Measurements from ENCODE around the gene CASP8. TPM values are rescaled to one million over a fixed set of nuclear protein-coding genes. Genes with fewer than 3 reads are reported as not detected.
"Not testable (repeated sequence)": the region's sequence is repeated elsewhere in the genome, so short reads cannot be mapped to it uniquely, and the experiment has no call there.

Gene CASP8
- total RNA-seq, 1 experiment from 2014 or later, result 28.4 TPM

- CTCF ChIA-PET, result interaction anchor here (0.6 kb wide), 1 partner anchor 222 kb away, joined by 4 read pairs; no protein-coding TSS in a partner anchor
- no TSS peak for BruUV-seq (replicated peaks)
- intact Hi-C loops (cut with micrococcal nuclease; ENCODE audit: unreplicated experiment), result no loop called here
- H3K9me3 ChIP-seq (ENCODE audit: low read depth, low read length, poor library complexity, severe bottlenecking), result no peaks in the 10 kb centered on the region
- H3K4me1 ChIP-seq (ENCODE audit: insufficient read depth, low read length, poor library complexity, severe bottlenecking), result no peaks in the 10 kb centered on the region
- no peaks in the 10 kb centered on the region for H3K27me3 ChIP-seq (replicated peaks; ENCODE audit: insufficient read depth, low read depth, low read length, poor library complexity)
- no peaks in the 10 kb centered on the region for H3K36me3 ChIP-seq (ENCODE audit: insufficient read depth, low read length, poor library complexity, severe bottlenecking)
- TF ChIP-seq EZH2 (IDR thresholded peaks at IDR 0.05; ENCODE audit: borderline replicate concordance, low read depth, low read length, poor library complexity, severe bottlenecking), result no peak
- TF ChIP-seq, protein P1, sequence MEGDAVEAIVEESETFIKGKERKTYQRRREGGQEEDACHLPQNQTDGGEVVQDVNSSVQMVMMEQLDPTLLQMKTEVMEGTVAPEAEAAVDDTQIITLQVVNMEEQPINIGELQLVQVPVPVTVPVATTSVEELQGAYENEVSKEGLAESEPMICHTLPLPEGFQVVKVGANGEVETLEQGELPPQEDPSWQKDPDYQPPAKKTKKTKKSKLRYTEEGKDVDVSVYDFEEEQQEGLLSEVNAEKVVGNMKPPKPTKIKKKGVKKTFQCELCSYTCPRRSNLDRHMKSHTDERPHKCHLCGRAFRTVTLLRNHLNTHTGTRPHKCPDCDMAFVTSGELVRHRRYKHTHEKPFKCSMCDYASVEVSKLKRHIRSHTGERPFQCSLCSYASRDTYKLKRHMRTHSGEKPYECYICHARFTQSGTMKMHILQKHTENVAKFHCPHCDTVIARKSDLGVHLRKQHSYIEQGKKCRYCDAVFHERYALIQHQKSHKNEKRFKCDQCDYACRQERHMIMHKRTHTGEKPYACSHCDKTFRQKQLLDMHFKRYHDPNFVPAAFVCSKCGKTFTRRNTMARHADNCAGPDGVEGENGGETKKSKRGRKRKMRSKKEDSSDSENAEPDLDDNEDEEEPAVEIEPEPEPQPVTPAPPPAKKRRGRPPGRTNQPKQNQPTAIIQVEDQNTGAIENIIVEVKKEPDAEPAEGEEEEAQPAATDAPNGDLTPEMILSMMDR (conservative IDR thresholded peaks at IDR 0.05; ENCODE audit: low read depth, low read length), result no peak
- no peak overlapping the region for H3K4me3 ChIP-seq (ENCODE audit: low read depth, low read length, poor library complexity, severe bottlenecking)
- H3K27ac ChIP-seq (ENCODE audit: low read depth, low read length, poor library complexity, severe bottlenecking), result no peak overlapping the region
- no peak for DNase-seq (ENCODE audit: low spot score)
- POLR2A ChIA-PET (ENCODE audit: low non-redundant PET), result no interaction called here
Measured at GRCh38 chr2:201298462-201299052, 38.2 kb downstream of the CASP8 start.

- CTCF ChIA-PET; H3K36me3 ChIP-seq (ENCODE audit: insufficient read depth, low read length, poor library complexity, severe bottlenecking); BruUV-seq (replicated peaks); H3K27me3 ChIP-seq (replicated peaks; ENCODE audit: insufficient read depth, low read depth, low read length, poor library complexity); DNase-seq (ENCODE audit: low spot score); H3K27ac ChIP-seq (ENCODE audit: low read depth, low read length, poor library complexity, severe bottlenecking); intact Hi-C loops (cut with micrococcal nuclease; ENCODE audit: unreplicated experiment); H3K4me1 ChIP-seq (ENCODE audit: insufficient read depth, low read length, poor library complexity, severe bottlenecking); H3K9me3 ChIP-seq (ENCODE audit: low read depth, low read length, poor library complexity, severe bottlenecking); POLR2A ChIA-PET (ENCODE audit: low non-redundant PET); H3K4me3 ChIP-seq (ENCODE audit: low read depth, low read length, poor library complexity, severe bottlenecking): not testable (repeated sequence)
Measured at GRCh38 chr2:201299929-201300328, 39.6 kb downstream of the CASP8 start.

GRCh38 chr2:201307876-201308275, 47.5 kb downstream of the CASP8 start:
- Histone ChIP-seq H3K27ac (ENCODE audit: low read depth, low read length, poor library complexity, severe bottlenecking) (no peak overlapping the region), H3K4me1 (ENCODE audit: insufficient read depth, low read length, poor library complexity, severe bottlenecking) (no peaks in the 10 kb centered on the region), H3K36me3 (ENCODE audit: insufficient read depth, low read length, poor library complexity, severe bottlenecking) (no peaks in the 10 kb centered on the region), H3K27me3 (replicated peaks; ENCODE audit: insufficient read depth, low read depth, low read length, poor library complexity) (no peaks in the 10 kb centered on the region), H3K4me3 (ENCODE audit: low read depth, low read length, poor library complexity, severe bottlenecking) (no peak overlapping the region), H3K9me3 (ENCODE audit: low read depth, low read length, poor library complexity, severe bottlenecking) (no peaks in the 10 kb centered on the region)
- POLR2A ChIA-PET (ENCODE audit: low non-redundant PET), result no interaction called here
- CTCF ChIA-PET, result no interaction called here
- BruUV-seq (replicated peaks), result no TSS peak
- TF ChIP-seq, protein P1 (conservative IDR thresholded peaks at IDR 0.05; ENCODE audit: low read depth, low read length), result no peak
- no peak for TF ChIP-seq EZH2 (IDR thresholded peaks at IDR 0.05; ENCODE audit: borderline replicate concordance, low read depth, low read length, poor library complexity, severe bottlenecking)
- intact Hi-C loops (cut with micrococcal nuclease; ENCODE audit: unreplicated experiment), result no loop called here
- DNase-seq (ENCODE audit: low spot score), result no peak

DNA sequence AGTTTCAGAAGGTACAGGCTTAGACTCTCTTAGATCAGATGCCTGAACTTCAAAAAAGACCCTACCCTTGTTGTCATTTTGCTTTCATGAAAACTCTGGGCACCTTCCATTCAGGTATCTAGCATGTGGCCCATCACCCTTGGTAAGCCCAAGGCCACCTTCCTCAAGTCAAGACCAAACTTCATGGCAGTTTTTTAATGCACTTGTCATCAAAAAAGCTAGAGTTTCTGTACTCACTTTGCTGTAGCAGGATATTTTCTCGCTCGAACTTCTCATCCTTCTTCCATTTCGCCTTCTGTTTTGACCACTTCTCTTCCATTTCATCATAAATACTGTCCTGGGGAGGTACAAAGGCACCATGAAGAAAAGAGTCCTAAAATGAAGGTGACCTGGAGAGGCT, 48.6 kb downstream of the CASP8 start:
- CTCF ChIA-PET, result no interaction called here

More for the DNA sequence above, 48.6 kb downstream of the CASP8 start:
- Histone ChIP-seq H3K4me1 (ENCODE audit: insufficient read depth, low read length, poor library complexity, severe bottlenecking) (no peaks in the 10 kb centered on the region), H3K36me3 (ENCODE audit: insufficient read depth, low read length, poor library complexity, severe bottlenecking) (no peaks in the 10 kb centered on the region), H3K4me3 (ENCODE audit: low read depth, low read length, poor library complexity, severe bottlenecking) (no peak overlapping the region), H3K9me3 (ENCODE audit: low read depth, low read length, poor library complexity, severe bottlenecking) (no peaks in the 10 kb centered on the region), H3K27ac (ENCODE audit: low read depth, low read length, poor library complexity, severe bottlenecking) (no peak overlapping the region), H3K27me3 (replicated peaks; ENCODE audit: insufficient read depth, low read depth, low read length, poor library complexity) (no peaks in the 10 kb centered on the region)
- DNase-seq (ENCODE audit: low spot score), result no peak
- TF ChIP-seq, protein P1 (conservative IDR thresholded peaks at IDR 0.05; ENCODE audit: low read depth, low read length), result no peak
- TF ChIP-seq EZH2 (IDR thresholded peaks at IDR 0.05; ENCODE audit: borderline replicate concordance, low read depth, low read length, poor library complexity, severe bottlenecking), result no peak
- POLR2A ChIA-PET (ENCODE audit: low non-redundant PET), result no interaction called here
- intact Hi-C loops (cut with micrococcal nuclease; ENCODE audit: unreplicated experiment), result no loop called here
- BruUV-seq (replicated peaks), result no TSS peak
